Measurements from ENCODE around the gene DRD2. TPM values are rescaled to one million over a fixed set of nuclear protein-coding genes. Genes with fewer than 3 reads are reported as not detected.

DRD2 gene
- total and polyA plus RNA-seq, 9 donors = 0.07 to 0.32 (median 0.15) TPM; not detected in 2

GRCh38 chr11:113448316-113448677 is 26.9 kb downstream of the DRD2 start:
- no peak overlapping the region for H3K4me3 ChIP-seq (ENCODE audit: low read length)
- no peak overlapping the region for H3K27ac ChIP-seq (ENCODE audit: low read length)
- no peaks in the 10 kb centered on the region for H3K4me1 ChIP-seq (ENCODE audit: control insufficient read depth, insufficient read depth, low read length)
- no peaks in the 10 kb centered on the region for H3K36me3 ChIP-seq (ENCODE audit: control insufficient read depth, insufficient read depth, low read length)
- H3K9me3 ChIP-seq (replicated peaks; ENCODE audit: control insufficient read depth, low read depth, low read length) = no peaks in the 10 kb centered on the region
- DNase-seq = no peak
- peaks cover 8% of the 10 kb centered on the region for H3K27me3 ChIP-seq (ENCODE audit: control insufficient read depth, insufficient read depth, low read length)
- 66% methylated on average over 3 of the region's 5 CpGs for WGBS (ENCODE audit: insufficient coverage)

GRCh38 chr11:113447621-113448315 is 27.4 kb downstream of the DRD2 start:
- H3K4me3 ChIP-seq (ENCODE audit: low read length) = no peak overlapping the region
- H3K36me3 ChIP-seq (ENCODE audit: control insufficient read depth, insufficient read depth, low read length) = no peaks in the 10 kb centered on the region
- no peaks in the 10 kb centered on the region for H3K4me1 ChIP-seq (ENCODE audit: control insufficient read depth, insufficient read depth, low read length)
- H3K27me3 ChIP-seq (ENCODE audit: control insufficient read depth, insufficient read depth, low read length) = peaks cover 8% of the 10 kb centered on the region
- H3K27ac ChIP-seq (ENCODE audit: low read length) = no peak overlapping the region
- DNase-seq = no peak
- no peaks in the 10 kb centered on the region for H3K9me3 ChIP-seq (replicated peaks; ENCODE audit: control insufficient read depth, low read depth, low read length)
- WGBS (ENCODE audit: insufficient coverage) = 63% methylated on average over 5 of the region's 8 CpGs

GRCh38 chr11:113446938-113447337 is 28.3 kb downstream of the DRD2 start:
- no peak for DNase-seq
- WGBS (ENCODE audit: insufficient coverage) = 35% methylated on average over 4 of the region's 6 CpGs
- H3K4me1 ChIP-seq (ENCODE audit: control insufficient read depth, insufficient read depth, low read length) = no peaks in the 10 kb centered on the region
- H3K9me3 ChIP-seq (replicated peaks; ENCODE audit: control insufficient read depth, low read depth, low read length) = no peaks in the 10 kb centered on the region
- no peak overlapping the region for H3K4me3 ChIP-seq (ENCODE audit: low read length)
- H3K27ac ChIP-seq (ENCODE audit: low read length) = no peak overlapping the region
- H3K36me3 ChIP-seq (ENCODE audit: control insufficient read depth, insufficient read depth, low read length) = no peaks in the 10 kb centered on the region
- H3K27me3 ChIP-seq (ENCODE audit: control insufficient read depth, insufficient read depth, low read length) = peaks cover 9% of the 10 kb centered on the region

- peaks cover 9% of the 10 kb centered on the region for H3K27me3 ChIP-seq (ENCODE audit: control insufficient read depth, insufficient read depth, low read length)
- no peaks in the 10 kb centered on the region for H3K36me3 ChIP-seq (ENCODE audit: control insufficient read depth, insufficient read depth, low read length)
- DNase-seq = no peak
- H3K9me3 ChIP-seq (replicated peaks; ENCODE audit: control insufficient read depth, low read depth, low read length) = no peaks in the 10 kb centered on the region
- 70% methylated on average over 6 of the region's 6 CpGs for WGBS (ENCODE audit: insufficient coverage)
- H3K4me1 ChIP-seq (ENCODE audit: control insufficient read depth, insufficient read depth, low read length) = no peaks in the 10 kb centered on the region
- no peak overlapping the region for H3K27ac ChIP-seq (ENCODE audit: low read length)
- no peak overlapping the region for H3K4me3 ChIP-seq (ENCODE audit: low read length)
Measured at GRCh38 chr11:113446112-113446511, 29.1 kb downstream of the DRD2 start.

GRCh38 chr11:113444502-113445123 is 30.6 kb downstream of the DRD2 start:
- no peak for DNase-seq
- no peak overlapping the region for H3K27ac ChIP-seq (ENCODE audit: low read length)
- H3K9me3 ChIP-seq (replicated peaks; ENCODE audit: control insufficient read depth, low read depth, low read length) = no peaks in the 10 kb centered on the region
- 44% methylated on average over 4 of the region's 7 CpGs for WGBS (ENCODE audit: insufficient coverage)
- no peaks in the 10 kb centered on the region for H3K36me3 ChIP-seq (ENCODE audit: control insufficient read depth, insufficient read depth, low read length)
- peaks cover 9% of the 10 kb centered on the region for H3K27me3 ChIP-seq (ENCODE audit: control insufficient read depth, insufficient read depth, low read length)
- H3K4me3 ChIP-seq (ENCODE audit: low read length) = no peak overlapping the region
- H3K4me1 ChIP-seq (ENCODE audit: control insufficient read depth, insufficient read depth, low read length) = no peaks in the 10 kb centered on the region

GRCh38 chr11:113440816-113441215 is 34.4 kb downstream of the DRD2 start:
- Histone ChIP-seq H3K27ac (ENCODE audit: low read length) (no peak overlapping the region), H3K9me3 (replicated peaks; ENCODE audit: control insufficient read depth, low read depth, low read length) (no peaks in the 10 kb centered on the region), H3K4me1 (ENCODE audit: control insufficient read depth, insufficient read depth, low read length) (no peaks in the 10 kb centered on the region), H3K4me3 (ENCODE audit: low read length) (no peak overlapping the region), H3K36me3 (ENCODE audit: control insufficient read depth, insufficient read depth, low read length) (no peaks in the 10 kb centered on the region), H3K27me3 (ENCODE audit: control insufficient read depth, insufficient read depth, low read length) (peaks cover 2% of the 10 kb centered on the region)
- no peak for DNase-seq
- WGBS (ENCODE audit: insufficient coverage) = 60% methylated on average over 2 of the region's 2 CpGs

GRCh38 chr11:113436672-113437252 is 38.4 kb downstream of the DRD2 start:
- 86% methylated on average over 1 of the region's 6 CpGs for WGBS (ENCODE audit: insufficient coverage)
- H3K27me3 ChIP-seq (ENCODE audit: control insufficient read depth, insufficient read depth, low read length) = no peaks in the 10 kb centered on the region
- H3K36me3 ChIP-seq (ENCODE audit: control insufficient read depth, insufficient read depth, low read length) = no peaks in the 10 kb centered on the region
- no peak overlapping the region for H3K27ac ChIP-seq (ENCODE audit: low read length)
- H3K9me3 ChIP-seq (replicated peaks; ENCODE audit: control insufficient read depth, low read depth, low read length) = no peaks in the 10 kb centered on the region
- H3K4me1 ChIP-seq (ENCODE audit: control insufficient read depth, insufficient read depth, low read length) = no peaks in the 10 kb centered on the region
- no peak for DNase-seq
- no peak overlapping the region for H3K4me3 ChIP-seq (ENCODE audit: low read length)

GRCh38 chr11:113435190-113435968 is 39.8 kb downstream of the DRD2 start:
- H3K36me3 ChIP-seq (ENCODE audit: control insufficient read depth, insufficient read depth, low read length) = no peaks in the 10 kb centered on the region
- WGBS (ENCODE audit: insufficient coverage) = 62% methylated on average over 4 of the region's 8 CpGs
- no peaks in the 10 kb centered on the region for H3K9me3 ChIP-seq (replicated peaks; ENCODE audit: control insufficient read depth, low read depth, low read length)
- no peak overlapping the region for H3K27ac ChIP-seq (ENCODE audit: low read length)
- peak; percentile 38 for DNase-seq
- no peak overlapping the region for H3K4me3 ChIP-seq (ENCODE audit: low read length)
- no peaks in the 10 kb centered on the region for H3K4me1 ChIP-seq (ENCODE audit: control insufficient read depth, insufficient read depth, low read length)
- H3K27me3 ChIP-seq (ENCODE audit: control insufficient read depth, insufficient read depth, low read length) = no peaks in the 10 kb centered on the region

- no peaks in the 10 kb centered on the region for H3K36me3 ChIP-seq (ENCODE audit: control insufficient read depth, insufficient read depth, low read length)
- no CpG with 5 or more reads among the region's 4 CpGs for WGBS (ENCODE audit: insufficient coverage)
- H3K27ac ChIP-seq (ENCODE audit: low read length) = no peak overlapping the region
- no peak overlapping the region for H3K4me3 ChIP-seq (ENCODE audit: low read length)
- no peaks in the 10 kb centered on the region for H3K9me3 ChIP-seq (replicated peaks; ENCODE audit: control insufficient read depth, low read depth, low read length)
- no peaks in the 10 kb centered on the region for H3K4me1 ChIP-seq (ENCODE audit: control insufficient read depth, insufficient read depth, low read length)
- H3K27me3 ChIP-seq (ENCODE audit: control insufficient read depth, insufficient read depth, low read length) = no peaks in the 10 kb centered on the region
- no peak for DNase-seq
Measured at GRCh38 chr11:113431746-113432145, 43.5 kb downstream of the DRD2 start.

- Histone ChIP-seq H3K9me3 (replicated peaks; ENCODE audit: control insufficient read depth, low read depth, low read length) (no peaks in the 10 kb centered on the region), H3K4me1 (ENCODE audit: control insufficient read depth, insufficient read depth, low read length) (no peaks in the 10 kb centered on the region), H3K27me3 (ENCODE audit: control insufficient read depth, insufficient read depth, low read length) (peaks cover 2% of the 10 kb centered on the region), H3K27ac (ENCODE audit: low read length) (no peak overlapping the region), H3K36me3 (ENCODE audit: control insufficient read depth, insufficient read depth, low read length) (no peaks in the 10 kb centered on the region), H3K4me3 (ENCODE audit: low read length) (no peak overlapping the region)
- DNase-seq = no peak
- 100% methylated on average over 1 of the region's 6 CpGs for WGBS (ENCODE audit: insufficient coverage)
Measured at GRCh38 chr11:113426686-113427085, 48.5 kb downstream of the DRD2 start.

Measured in muscle of leg (tissue), 11 donors.